ENCODE results near the gene PPP1R12B.
"Not testable (repeated sequence)": the region's sequence is repeated elsewhere in the genome, so short reads cannot be mapped to it uniquely, and the experiment has no call there.

PPP1R12B gene

DNA sequence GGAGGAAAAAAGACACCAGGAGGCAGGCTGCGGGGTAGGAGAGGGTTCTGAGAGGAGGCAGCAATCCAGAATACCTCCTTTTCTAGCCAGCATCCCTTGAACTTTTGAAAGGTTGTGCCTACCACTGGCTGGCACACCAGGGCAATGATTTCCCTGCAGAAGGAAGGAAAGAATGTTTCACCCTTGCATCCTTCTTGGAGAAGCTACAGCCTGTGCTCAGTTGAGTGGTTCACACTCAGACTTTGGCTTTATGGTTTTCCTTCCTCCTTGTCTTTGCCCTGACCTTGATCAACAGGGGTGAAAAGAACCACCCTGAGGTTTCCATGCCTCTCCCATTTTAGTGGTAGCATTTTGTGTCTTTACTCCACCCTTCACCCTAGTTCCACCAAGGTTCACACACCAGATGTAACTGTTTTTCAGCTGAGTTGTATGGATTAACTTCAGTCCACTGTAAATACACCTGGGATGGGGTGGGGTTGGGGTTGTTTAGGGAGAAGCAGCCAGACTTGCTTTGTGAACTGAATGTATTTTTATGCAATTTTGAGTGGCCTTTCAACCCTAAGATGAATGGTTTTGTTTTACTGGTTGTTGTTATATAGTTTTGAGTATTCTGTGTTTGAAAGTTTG, 239.5 kb downstream of the PPP1R12B start:
- no peak for DNase-seq

GRCh38 chr1:202588503-202589189, 240.1 kb downstream of the PPP1R12B start:
- DNase-seq, result no peak

- peak; percentile 97 for DNase-seq
Observed at GRCh38 chr1:202589190-202589930, 240.9 kb downstream of the PPP1R12B start.

- no peak for DNase-seq
Observed at GRCh38 chr1:202590126-202590525, 241.6 kb downstream of the PPP1R12B start.

GRCh38 chr1:202590975-202591411, 242.5 kb downstream of the PPP1R12B start:
- no peak for DNase-seq

DNA sequence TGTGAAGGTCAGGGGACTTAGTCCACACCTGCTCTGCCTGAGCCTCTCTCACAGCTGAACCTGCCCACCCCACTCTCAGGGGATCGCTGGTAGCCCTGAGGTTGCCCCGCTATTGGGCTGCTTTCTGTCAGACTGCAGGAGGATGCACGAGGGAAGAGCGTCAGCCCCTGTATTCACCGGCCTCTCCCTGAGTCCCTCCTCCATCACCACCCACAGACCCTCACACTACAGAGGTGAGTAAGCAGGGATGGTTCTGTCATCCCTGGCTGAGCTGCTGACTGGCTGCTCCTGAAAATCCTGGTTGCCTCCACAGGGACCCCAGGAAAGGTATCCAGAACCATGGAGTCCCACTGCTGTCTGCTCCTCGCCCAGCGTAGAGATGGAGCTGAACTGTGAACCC, 243.0 kb downstream of the PPP1R12B start:
- DNase-seq, result no peak

GRCh38 chr1:202592146-202592545, 243.6 kb downstream of the PPP1R12B start:
- no peak for DNase-seq

DNA sequence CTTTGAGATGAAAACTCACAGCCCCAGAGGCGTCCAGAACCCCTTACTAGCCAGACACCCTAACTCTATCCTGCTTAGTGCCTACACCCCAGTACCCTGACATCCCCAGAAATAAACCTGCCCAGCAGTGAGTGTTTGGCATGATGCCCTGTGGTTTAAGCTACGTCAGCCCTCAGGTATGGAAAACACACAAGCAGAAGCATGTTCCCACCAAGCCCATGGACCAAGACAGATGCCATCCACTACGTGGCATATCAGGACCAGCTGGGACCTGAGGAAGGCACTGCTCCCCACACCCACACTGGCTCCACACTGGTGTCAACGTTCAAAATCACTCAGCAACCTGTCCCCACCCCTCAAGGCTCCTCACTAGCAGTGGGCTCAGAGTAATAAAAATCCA, 245.3 kb downstream of the PPP1R12B start:
- no peak for DNase-seq

DNA sequence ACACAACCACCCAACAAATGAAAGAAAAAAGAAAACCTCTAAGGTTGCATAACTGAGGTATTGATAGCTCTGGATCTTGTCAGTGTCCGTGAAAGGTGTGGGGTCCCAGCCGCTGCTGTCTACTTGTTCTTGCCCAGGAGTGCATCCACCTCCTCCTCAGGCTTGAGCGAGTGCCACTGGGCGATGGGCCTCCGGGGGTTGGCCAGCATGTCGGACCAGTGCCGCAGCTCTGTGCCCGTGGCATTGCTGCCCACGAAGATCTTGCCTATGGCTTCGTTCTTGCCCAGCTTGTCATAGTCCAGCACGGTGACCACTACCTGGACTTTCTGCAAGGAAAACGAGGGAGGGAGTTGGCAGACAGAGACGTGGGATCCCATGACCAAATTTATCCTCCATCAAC, 248.1 kb downstream of the PPP1R12B start:
- DNase-seq, result no peak

- no peak for DNase-seq
Observed at GRCh38 chr1:202597090-202597761, 248.7 kb downstream of the PPP1R12B start.

- DNase-seq, result peak; percentile 83
Observed at GRCh38 chr1:202599669-202600431, 251.4 kb downstream of the PPP1R12B start.

DNA sequence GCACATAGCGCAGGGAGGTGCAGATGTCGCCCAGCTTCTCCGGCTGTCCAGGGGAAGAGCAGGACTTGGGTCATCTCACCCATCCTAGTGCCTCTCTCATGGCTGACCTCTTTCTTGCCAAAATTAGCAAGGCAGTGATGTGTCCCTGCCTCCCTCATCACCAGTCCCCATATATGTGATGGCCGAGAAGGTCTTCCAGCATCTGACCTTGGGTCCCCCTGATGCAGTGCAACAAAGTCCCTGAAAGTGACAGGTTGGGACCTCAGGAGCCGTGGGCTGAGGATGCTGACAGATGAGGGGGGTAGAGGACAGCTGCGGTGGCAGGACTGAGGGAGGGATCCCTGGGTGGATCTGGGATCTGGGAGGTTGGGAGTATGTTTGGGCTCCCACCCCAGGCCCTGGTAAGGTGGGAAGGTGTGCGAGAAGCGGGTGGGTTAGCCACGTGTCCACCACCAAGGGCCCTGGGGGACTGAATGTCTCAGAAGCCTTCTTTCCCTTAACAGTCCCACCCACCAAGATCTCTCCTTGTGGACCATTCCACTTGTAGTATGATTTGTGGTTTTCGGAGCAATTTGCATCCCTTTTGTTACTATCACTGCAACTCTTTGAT, 252.0 kb downstream of the PPP1R12B start:
- DNase-seq, result no peak

DNA sequence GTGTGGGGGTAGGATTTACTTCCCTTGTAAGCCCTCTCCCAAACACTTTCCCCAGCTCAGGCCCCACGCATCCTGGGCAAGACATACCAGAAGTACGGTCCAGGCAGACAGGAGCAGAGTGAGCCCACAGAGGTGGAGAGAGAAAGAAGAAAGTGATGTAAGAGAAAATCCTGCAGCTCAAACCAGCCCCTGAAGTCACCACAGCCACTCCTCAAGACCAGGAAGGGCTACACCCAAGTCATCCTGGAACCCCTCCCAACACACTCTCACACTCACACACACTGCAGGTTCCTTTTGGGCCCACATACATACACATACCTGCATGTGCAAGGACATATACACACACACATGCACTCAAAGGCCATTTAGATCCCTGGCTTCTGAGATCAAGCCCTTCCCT, 254.9 kb downstream of the PPP1R12B start:
- DNase-seq, result no peak

DNA sequence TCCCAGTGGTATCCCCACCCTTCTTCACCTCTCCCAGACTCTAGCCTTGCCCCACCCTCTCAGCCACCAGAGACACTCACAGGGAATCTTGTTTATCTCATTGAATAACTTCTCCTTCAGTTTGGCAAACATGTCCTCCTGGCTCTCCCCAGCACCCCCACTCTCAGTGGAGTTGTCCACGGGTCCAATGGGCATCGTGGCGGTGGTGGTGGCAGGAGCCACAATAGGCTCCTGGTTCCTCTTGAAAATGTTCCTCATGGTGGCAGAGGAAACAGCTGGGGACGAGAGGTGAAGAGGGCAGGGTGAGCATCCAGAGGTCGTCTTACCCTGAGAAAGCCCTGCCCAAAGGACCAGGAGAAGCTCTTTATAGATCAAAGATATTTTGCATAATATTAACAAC, 257.0 kb downstream of the PPP1R12B start:
- DNase-seq, result no peak

- DNase-seq, result not testable (repeated sequence)
Observed at GRCh38 chr1:202612036-202612435, 263.5 kb downstream of the PPP1R12B start.

- DNase-seq, result no peak
Observed at GRCh38 chr1:202613571-202613970, 265.1 kb downstream of the PPP1R12B start.

DNA sequence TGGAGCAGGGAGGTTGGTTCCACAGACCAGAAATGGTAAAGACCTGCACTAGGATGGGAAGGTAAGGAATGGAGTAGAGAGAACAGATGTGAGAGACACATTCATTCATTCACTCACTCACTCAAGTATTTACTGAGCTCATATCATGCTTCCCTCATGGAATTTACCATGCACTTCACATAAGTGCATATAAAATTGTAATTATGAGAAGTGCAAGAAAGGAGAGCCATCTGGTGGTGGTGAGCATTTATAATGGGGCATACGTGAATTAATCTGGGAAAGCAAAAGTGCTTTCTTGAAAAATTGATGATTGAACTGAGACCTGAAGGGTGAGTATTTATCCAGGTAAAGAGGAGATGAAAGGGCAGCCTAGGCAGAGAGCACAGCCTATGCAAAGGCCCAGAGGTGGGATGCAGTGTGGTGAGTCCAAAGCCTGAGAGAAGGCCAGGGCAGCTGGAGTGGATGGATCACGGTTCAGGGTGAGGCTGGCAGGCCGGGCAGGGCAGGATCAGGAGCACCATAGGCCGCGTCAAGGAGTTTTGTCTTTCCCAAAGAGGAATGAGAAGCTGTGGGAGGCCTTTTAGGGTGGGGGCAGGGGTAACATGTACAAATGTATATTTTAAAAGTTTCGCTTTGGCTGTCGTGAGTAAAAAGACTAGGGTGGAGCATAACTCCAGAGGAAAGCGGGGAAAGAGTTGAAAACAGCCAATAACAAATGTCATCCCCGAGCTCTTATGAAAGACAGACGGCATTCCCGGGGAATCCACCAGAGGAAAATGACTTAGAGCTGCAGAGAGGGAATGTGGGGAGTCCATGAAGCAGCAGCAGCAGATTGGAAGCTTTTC, 266.1 kb downstream of the PPP1R12B start:
- DNase-seq, result peak; percentile 75

GRCh38 chr1:202615208-202615500, 266.7 kb downstream of the PPP1R12B start:
- DNase-seq, result not testable (repeated sequence)

DNA sequence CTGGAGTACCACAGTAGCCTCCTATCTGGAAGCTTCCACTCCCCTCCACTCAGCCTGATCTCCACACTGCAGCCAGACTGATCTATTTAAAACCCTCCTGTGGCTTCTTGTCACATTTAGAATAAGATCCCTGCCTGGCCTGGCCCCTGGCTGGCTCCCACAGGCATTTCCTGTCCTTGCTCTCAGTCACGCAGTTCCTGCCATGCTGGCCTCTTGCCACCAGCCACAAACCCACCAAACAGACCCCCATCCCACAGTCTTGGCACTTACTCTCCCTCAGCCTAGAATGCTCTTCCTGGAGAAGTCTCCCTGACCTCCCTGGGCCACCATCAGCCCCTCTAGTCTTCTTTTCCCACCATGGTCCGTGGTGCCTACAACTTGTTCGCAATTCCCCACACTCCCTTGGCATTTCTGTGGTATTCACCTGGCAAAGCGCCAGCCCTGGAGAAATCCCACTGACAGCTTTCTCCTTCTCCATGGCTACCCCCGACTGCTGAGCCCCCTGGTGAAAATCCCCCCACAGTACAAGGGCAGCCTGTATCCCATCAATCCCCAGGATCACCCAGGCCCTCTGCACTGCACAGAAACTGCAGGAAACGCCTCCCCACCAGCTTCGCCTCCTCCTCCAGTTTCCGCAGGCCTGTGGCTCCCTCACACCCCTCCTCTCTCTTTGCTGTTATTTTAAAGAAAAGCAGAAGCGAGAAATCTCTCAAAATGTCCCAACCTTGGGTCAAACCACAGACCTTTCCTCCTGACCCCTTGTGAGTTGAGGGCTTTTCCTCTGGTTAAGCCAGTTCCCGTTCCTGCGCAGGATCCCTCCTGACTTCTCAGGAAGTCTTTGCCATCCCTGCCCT, 267.2 kb downstream of the PPP1R12B start:
- peak; percentile 92 for DNase-seq

- no peak for DNase-seq
Observed at GRCh38 chr1:202616355-202616915, 267.9 kb downstream of the PPP1R12B start.
